Adipocyte (in vitro differentiated cells): ENCODE data around the gene AASDHPPT.
"Not testable (repeated sequence)": the region's sequence is repeated elsewhere in the genome, so short reads cannot be mapped to it uniquely, and the experiment has no call there.

Experiments used
- DNase-seq: peaks from one replicate; pipeline ENCODE4 v3.0.0-alpha.2; 2015; ENCODE audit warnings: low read depth
- H3K27me3 ChIP-seq: replicated peaks from 2 replicates; pipeline ENCODE4 v1.7.0; 2013; ENCODE audit warnings: mild to moderate bottlenecking, low read length, moderate library complexity; ENCODE audit not compliant: control insufficient read depth, insufficient read depth
- H3K36me3 ChIP-seq: 2 replicates; pipeline ENCODE4 v1.7.0; 2013; ENCODE audit warnings: low read length, mild to moderate bottlenecking, moderate library complexity; ENCODE audit not compliant: control insufficient read depth, insufficient read depth, severe bottlenecking
- H3K4me1 ChIP-seq: 2 replicates; pipeline ENCODE4 v1.7.0; 2013; ENCODE audit warnings: mild to moderate bottlenecking, low read length, moderate library complexity; ENCODE audit not compliant: control insufficient read depth, insufficient read depth
- H3K4me3 ChIP-seq: 2 replicates; pipeline ENCODE4 v1.7.0; 2013; ENCODE audit warnings: mild to moderate bottlenecking, low read length, moderate library complexity
- H3K9ac ChIP-seq: 2 replicates; pipeline ENCODE4 v1.7.0; 2013; ENCODE audit warnings: mild to moderate bottlenecking, low read length, moderate library complexity
- H3K9me3 ChIP-seq: 2 replicates; pipeline ENCODE4 v1.7.0; 2013; ENCODE audit warnings: mild to moderate bottlenecking, low read length, moderate library complexity; ENCODE audit not compliant: control insufficient read depth

AASDHPPT gene

GRCh38 chr11:106077609-106078455, at the start of gene AASDHPPT:
AASDHPPT (plus strand) TSS chr11:106077662; CDS start chr11:106077711, 49 bp downstream.
- H3K9me3 ChIP-seq, result no peaks in the 10 kb centered on the region
- DNase-seq, result peak; percentile 73

GRCh38 chr11:106030609-106031008, 46.9 kb upstream of the AASDHPPT start:
- no peak for DNase-seq
- Histone ChIP-seq H3K9me3 (peaks cover 3% of the 10 kb centered on the region), H3K4me3 (no peak overlapping the region), H3K9ac (no peak overlapping the region), H3K36me3 (no peaks in the 10 kb centered on the region), H3K4me1 (no peaks in the 10 kb centered on the region), H3K27me3 (no peaks in the 10 kb centered on the region)

More at GRCh38 chr11:106077609-106078455, at the start of gene AASDHPPT:
- Histone ChIP-seq H3K4me1 (peaks cover 15% of the 10 kb centered on the region), H3K36me3 (peaks cover 23% of the 10 kb centered on the region), H3K27me3 (no peaks in the 10 kb centered on the region), H3K9ac (peak within 1 kb of the TSS; percentile 100), H3K4me3 (peak within 1 kb of the TSS; percentile 99)

- no peaks in the 10 kb centered on the region for H3K4me1 ChIP-seq
- no peaks in the 10 kb centered on the region for H3K27me3 ChIP-seq
- H3K9me3 ChIP-seq, result peaks cover 3% of the 10 kb centered on the region
- H3K36me3 ChIP-seq, result no peaks in the 10 kb centered on the region
- no peak overlapping the region for H3K9ac ChIP-seq
- H3K4me3 ChIP-seq, result no peak overlapping the region
- peak; percentile 29 for DNase-seq
These were observed 46.2 kb upstream of the AASDHPPT start for GRCh38 chr11:106031202-106031810.

- no peaks in the 10 kb centered on the region for H3K27me3 ChIP-seq
- no peak for DNase-seq
- no peaks in the 10 kb centered on the region for H3K36me3 ChIP-seq
- no peak overlapping the region for H3K9ac ChIP-seq
- H3K4me3 ChIP-seq, result no peak overlapping the region
- peaks cover 3% of the 10 kb centered on the region for H3K9me3 ChIP-seq
- H3K4me1 ChIP-seq, result no peaks in the 10 kb centered on the region
These were observed 45.5 kb upstream of the AASDHPPT start for GRCh38 chr11:106031936-106032335.

GRCh38 chr11:106032861-106033260, 44.6 kb upstream of the AASDHPPT start:
- no peak overlapping the region for H3K9ac ChIP-seq
- no peaks in the 10 kb centered on the region for H3K27me3 ChIP-seq
- no peaks in the 10 kb centered on the region for H3K4me1 ChIP-seq
- no peaks in the 10 kb centered on the region for H3K9me3 ChIP-seq
- no peak overlapping the region for H3K4me3 ChIP-seq
- H3K36me3 ChIP-seq, result no peaks in the 10 kb centered on the region
- no peak for DNase-seq

- H3K4me1 ChIP-seq, result no peaks in the 10 kb centered on the region
- DNase-seq, result no peak
- H3K4me3 ChIP-seq, result no peak overlapping the region
- H3K27me3 ChIP-seq, result no peaks in the 10 kb centered on the region
- no peaks in the 10 kb centered on the region for H3K9me3 ChIP-seq
- no peaks in the 10 kb centered on the region for H3K36me3 ChIP-seq
- H3K9ac ChIP-seq, result no peak overlapping the region
These were observed 33.9 kb upstream of the AASDHPPT start for GRCh38 chr11:106043540-106043939.

- Histone ChIP-seq H3K9me3 (no peaks in the 10 kb centered on the region), H3K9ac (no peak overlapping the region), H3K36me3 (no peaks in the 10 kb centered on the region), H3K4me3 (no peak overlapping the region), H3K27me3 (no peaks in the 10 kb centered on the region), H3K4me1 (no peaks in the 10 kb centered on the region)
- DNase-seq, result no peak
These were observed 29.8 kb upstream of the AASDHPPT start for GRCh38 chr11:106047631-106048030.

- Histone ChIP-seq H3K36me3 (no peaks in the 10 kb centered on the region), H3K9ac (no peak overlapping the region), H3K4me1 (no peaks in the 10 kb centered on the region), H3K9me3 (no peaks in the 10 kb centered on the region), H3K27me3 (no peaks in the 10 kb centered on the region), H3K4me3 (no peak overlapping the region)
- DNase-seq, result no peak
These were observed 27.6 kb upstream of the AASDHPPT start for GRCh38 chr11:106049727-106050476.

GRCh38 chr11:106051103-106051502, 26.4 kb upstream of the AASDHPPT start:
- Histone ChIP-seq H3K4me3 (no peak overlapping the region), H3K4me1 (no peaks in the 10 kb centered on the region), H3K9me3 (no peaks in the 10 kb centered on the region), H3K27me3 (no peaks in the 10 kb centered on the region), H3K36me3 (no peaks in the 10 kb centered on the region), H3K9ac (no peak overlapping the region)
- DNase-seq, result no peak

GRCh38 chr11:106058377-106058776, 19.1 kb upstream of the AASDHPPT start:
- DNase-seq, H3K4me3 ChIP-seq, H3K9me3 ChIP-seq, H3K27me3 ChIP-seq, H3K4me1 ChIP-seq, H3K9ac ChIP-seq, H3K36me3 ChIP-seq: not testable (repeated sequence)

- Histone ChIP-seq H3K9ac (no peak overlapping the region), H3K27me3 (no peaks in the 10 kb centered on the region), H3K36me3 (no peaks in the 10 kb centered on the region), H3K4me1 (no peaks in the 10 kb centered on the region), H3K9me3 (no peaks in the 10 kb centered on the region), H3K4me3 (no peak overlapping the region)
- DNase-seq, result no peak
These were observed 17.8 kb upstream of the AASDHPPT start for GRCh38 chr11:106059617-106060016.
